D721Med (cell line): Measurements from ENCODE around the gene TOMM40L.

Source experiments
- DNase-seq: peaks from one replicate; pipeline ENCODE4 v3.0.0; 2011; ENCODE audit warnings: low spot score; ENCODE audit not compliant: insufficient read length
- FAIRE-seq: peaks from 2 replicates; lab custom pipeline; 2011; peaks lifted over from hg19 to GRCh38; lab: Jason Lieb, UNC
- TF ChIP-seq, protein P1 (sequence below): IDR thresholded peaks from 2 replicates; pipeline ENCODE4 v1.5.1; 2012; ENCODE audit warnings: mild to moderate bottlenecking, control low read depth; ENCODE audit not compliant: insufficient read depth; ENCODE audit errors: missing control alignments

Gene TOMM40L

DNA sequence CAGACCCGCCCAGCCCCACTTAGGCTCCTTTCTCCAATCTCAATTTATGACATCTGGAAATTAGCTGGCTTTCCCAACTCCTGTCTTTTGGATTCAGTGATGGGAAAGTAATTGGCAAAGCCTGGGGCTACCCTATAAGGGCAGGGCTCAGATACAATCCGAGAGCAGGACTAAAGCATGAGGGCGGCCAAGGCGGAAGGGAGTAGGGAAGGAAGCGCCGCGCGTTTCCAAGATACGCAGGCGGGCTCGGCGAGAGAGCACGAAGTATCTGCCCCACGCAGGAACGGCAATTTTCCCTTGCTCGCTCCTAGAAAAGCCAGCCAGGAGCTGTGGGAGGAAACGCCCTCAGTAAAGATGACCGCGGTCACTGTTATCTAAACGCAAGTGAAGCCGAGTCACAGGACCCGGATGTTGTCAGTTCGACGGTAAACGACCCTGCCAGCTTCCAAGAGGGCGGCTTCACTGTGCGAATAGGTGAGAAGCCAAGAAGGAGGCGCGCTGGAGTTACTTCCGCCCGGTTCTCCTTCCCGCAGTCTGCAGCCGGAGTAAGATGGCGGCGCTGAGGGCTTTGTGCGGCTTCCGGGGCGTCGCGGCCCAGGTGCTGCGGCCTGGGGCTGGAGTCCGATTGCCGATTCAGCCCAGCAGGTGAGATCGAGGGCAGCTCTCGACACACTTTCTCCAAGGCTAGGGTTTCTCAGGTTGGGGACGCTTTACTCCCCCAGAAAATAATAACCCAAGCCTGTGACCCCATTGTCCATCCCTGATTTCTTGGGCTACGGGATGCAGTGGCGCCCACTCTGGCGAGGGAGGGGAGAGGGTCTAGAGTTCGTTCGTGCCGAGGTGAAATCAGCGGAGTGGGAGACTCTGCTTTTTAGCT, 23.8 kb upstream of the TOMM40L start, which contains the start of gene NDUFS2:
NDUFS2 (plus strand) TSS at position 532 of the 877 bp plus-strand sequence; CDS start at position 551, 19 bp downstream.
- TF ChIP-seq, protein P1, sequence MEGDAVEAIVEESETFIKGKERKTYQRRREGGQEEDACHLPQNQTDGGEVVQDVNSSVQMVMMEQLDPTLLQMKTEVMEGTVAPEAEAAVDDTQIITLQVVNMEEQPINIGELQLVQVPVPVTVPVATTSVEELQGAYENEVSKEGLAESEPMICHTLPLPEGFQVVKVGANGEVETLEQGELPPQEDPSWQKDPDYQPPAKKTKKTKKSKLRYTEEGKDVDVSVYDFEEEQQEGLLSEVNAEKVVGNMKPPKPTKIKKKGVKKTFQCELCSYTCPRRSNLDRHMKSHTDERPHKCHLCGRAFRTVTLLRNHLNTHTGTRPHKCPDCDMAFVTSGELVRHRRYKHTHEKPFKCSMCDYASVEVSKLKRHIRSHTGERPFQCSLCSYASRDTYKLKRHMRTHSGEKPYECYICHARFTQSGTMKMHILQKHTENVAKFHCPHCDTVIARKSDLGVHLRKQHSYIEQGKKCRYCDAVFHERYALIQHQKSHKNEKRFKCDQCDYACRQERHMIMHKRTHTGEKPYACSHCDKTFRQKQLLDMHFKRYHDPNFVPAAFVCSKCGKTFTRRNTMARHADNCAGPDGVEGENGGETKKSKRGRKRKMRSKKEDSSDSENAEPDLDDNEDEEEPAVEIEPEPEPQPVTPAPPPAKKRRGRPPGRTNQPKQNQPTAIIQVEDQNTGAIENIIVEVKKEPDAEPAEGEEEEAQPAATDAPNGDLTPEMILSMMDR, result peak; percentile 40
- FAIRE-seq (peak; percentile 87), DNase-seq (peak; percentile 92)

GRCh38 chr1:161206411-161207140, 19.3 kb upstream of the TOMM40L start:
- no peak for DNase-seq
- TF ChIP-seq, protein P1, result no peak
- FAIRE-seq, result no peak

- FAIRE-seq (no peak), DNase-seq (no peak)
- TF ChIP-seq, protein P1, result no peak
Observed at GRCh38 chr1:161207173-161207572, 18.7 kb upstream of the TOMM40L start.

DNA sequence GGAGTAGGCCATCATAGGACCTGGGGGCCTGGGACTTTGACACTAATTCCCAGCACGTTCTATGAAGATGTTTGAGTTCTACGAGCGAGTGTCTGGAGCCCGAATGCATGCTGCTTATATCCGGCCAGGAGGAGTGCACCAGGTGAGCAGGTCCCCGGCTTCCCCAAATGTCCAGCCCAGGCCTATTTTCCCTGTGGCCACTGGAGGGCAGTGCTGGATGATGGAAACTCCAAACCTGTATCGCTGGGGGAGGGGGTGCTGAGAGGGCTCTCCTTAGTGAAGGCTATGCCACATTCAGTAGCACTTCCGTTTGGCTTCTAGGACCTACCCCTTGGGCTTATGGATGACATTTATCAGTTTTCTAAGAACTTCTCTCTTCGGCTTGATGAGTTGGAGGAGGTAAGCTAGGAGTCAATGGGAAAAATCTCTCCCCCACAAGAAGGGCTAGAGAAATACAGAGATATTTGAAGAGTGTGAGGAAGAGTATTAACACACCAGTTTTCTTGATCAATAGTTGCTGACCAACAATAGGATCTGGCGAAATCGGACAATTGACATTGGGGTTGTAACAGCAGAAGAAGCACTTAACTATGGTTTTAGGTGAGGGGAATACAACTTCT, 16.0 kb upstream of the TOMM40L start:
- DNase-seq, result peak; percentile 65
- peak; percentile 48 for FAIRE-seq
- TF ChIP-seq, protein P1, result peak; percentile 99

- TF ChIP-seq, protein P1, result no peak
- DNase-seq (no peak), FAIRE-seq (no peak)
Observed at GRCh38 chr1:161214369-161214768, 11.5 kb upstream of the TOMM40L start.

DNA sequence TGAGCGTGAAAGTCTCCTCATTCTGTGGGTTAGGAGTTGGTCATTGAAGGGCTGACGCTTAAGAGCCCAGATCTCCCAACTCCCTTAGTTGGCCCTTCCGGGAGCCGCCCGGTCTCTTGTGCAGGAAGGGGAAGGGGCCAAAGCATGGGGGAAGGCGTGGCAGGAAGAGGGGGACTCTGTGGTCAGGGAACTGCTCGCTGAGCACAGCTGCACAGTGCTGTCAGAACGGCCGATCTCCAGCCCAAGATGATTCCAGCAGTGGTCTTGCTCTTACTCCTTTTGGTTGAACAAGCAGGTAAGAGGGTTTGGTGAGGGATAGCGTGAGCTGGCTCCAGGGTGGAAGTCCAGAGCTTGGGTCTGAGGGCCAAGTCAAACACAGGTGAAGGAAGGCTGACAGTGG, 10.8 kb upstream of the TOMM40L start, which contains the start of gene FCER1G:
FCER1G (plus strand) TSS at position 220 of the 400 bp plus-strand sequence; CDS start at position 247, 27 bp downstream.
- TF ChIP-seq, protein P1, result no peak
- DNase-seq, result no peak
- FAIRE-seq, result no peak
